ENCODE measurements around the gene TMEFF1.

The TMEFF1 gene

GRCh38 chr9:100448266-100448665 is 24.7 kb upstream of the TMEFF1 start:
- no peak for DNase-seq

GRCh38 chr9:100449420-100449819 is 23.5 kb upstream of the TMEFF1 start:
- no peak for DNase-seq

- no peak for DNase-seq
These were observed 20.1 kb upstream of the TMEFF1 start for GRCh38 chr9:100452894-100453293.

GRCh38 chr9:100455470-100455869 is 17.5 kb upstream of the TMEFF1 start:
- DNase-seq, result no peak

- DNase-seq, result no peak
These were observed 15.4 kb upstream of the TMEFF1 start for GRCh38 chr9:100457517-100457916.

GRCh38 chr9:100459963-100460362 is 13.0 kb upstream of the TMEFF1 start:
- DNase-seq, result no peak

GRCh38 chr9:100465274-100465673 is 7.7 kb upstream of the TMEFF1 start:
- DNase-seq, result no peak

- no peak for DNase-seq
These were observed 7.2 kb upstream of the TMEFF1 start for GRCh38 chr9:100465761-100466160.

- DNase-seq, result no peak
These were observed 6.6 kb upstream of the TMEFF1 start for GRCh38 chr9:100466171-100466828.

- no peak for DNase-seq
These were observed 6.1 kb upstream of the TMEFF1 start for GRCh38 chr9:100466829-100467221.

GRCh38 chr9:100468041-100468440 is 4.9 kb upstream of the TMEFF1 start:
- no peak for DNase-seq

- DNase-seq, result no peak
These were observed 681 bp upstream of the TMEFF1 start for GRCh38 chr9:100472268-100472667.

GRCh38 chr9:100473276-100474081 is 530 bp downstream of the TMEFF1 start:
- DNase-seq, result no peak

- DNase-seq, result no peak
These were observed 1.4 kb downstream of the TMEFF1 start for GRCh38 chr9:100474082-100474923.

- DNase-seq, result no peak
These were observed 2.0 kb downstream of the TMEFF1 start for GRCh38 chr9:100474924-100475276.

GRCh38 chr9:100477241-100477640 is 4.3 kb downstream of the TMEFF1 start:
- DNase-seq, result no peak

GRCh38 chr9:100478192-100478591 is 5.2 kb downstream of the TMEFF1 start:
- no peak for DNase-seq

GRCh38 chr9:100479820-100480219 is 6.9 kb downstream of the TMEFF1 start:
- DNase-seq, result no peak

GRCh38 chr9:100485196-100485595 is 12.2 kb downstream of the TMEFF1 start:
- no peak for DNase-seq

- no peak for DNase-seq
These were observed 13.7 kb downstream of the TMEFF1 start for GRCh38 chr9:100486479-100487176.

GRCh38 chr9:100488177-100488576 is 15.2 kb downstream of the TMEFF1 start:
- no peak for DNase-seq

GRCh38 chr9:100489836-100490235 is 16.9 kb downstream of the TMEFF1 start:
- DNase-seq, result no peak

- DNase-seq, result no peak
These were observed 20.0 kb downstream of the TMEFF1 start for GRCh38 chr9:100492952-100493351.
